ENCODE measurements around the gene ECHDC3. TPM values are rescaled to one million over a fixed set of nuclear protein-coding genes. Genes with fewer than 3 reads are reported as not detected.
"Not testable (repeated sequence)": the region's sequence is repeated elsewhere in the genome, so short reads cannot be mapped to it uniquely, and the experiment has no call there.

Gene ECHDC3
- total RNA-seq, 1 donor from 2014 or later, result 8.6 TPM

GRCh38 chr10:11714750-11715365 is 27.3 kb upstream of the ECHDC3 start:
- ATAC-seq (no peak), DNase-seq (ENCODE audit: low spot score) (no peak)
- intact Hi-C loops (cut with DNase I), result no loop called here

DNA sequence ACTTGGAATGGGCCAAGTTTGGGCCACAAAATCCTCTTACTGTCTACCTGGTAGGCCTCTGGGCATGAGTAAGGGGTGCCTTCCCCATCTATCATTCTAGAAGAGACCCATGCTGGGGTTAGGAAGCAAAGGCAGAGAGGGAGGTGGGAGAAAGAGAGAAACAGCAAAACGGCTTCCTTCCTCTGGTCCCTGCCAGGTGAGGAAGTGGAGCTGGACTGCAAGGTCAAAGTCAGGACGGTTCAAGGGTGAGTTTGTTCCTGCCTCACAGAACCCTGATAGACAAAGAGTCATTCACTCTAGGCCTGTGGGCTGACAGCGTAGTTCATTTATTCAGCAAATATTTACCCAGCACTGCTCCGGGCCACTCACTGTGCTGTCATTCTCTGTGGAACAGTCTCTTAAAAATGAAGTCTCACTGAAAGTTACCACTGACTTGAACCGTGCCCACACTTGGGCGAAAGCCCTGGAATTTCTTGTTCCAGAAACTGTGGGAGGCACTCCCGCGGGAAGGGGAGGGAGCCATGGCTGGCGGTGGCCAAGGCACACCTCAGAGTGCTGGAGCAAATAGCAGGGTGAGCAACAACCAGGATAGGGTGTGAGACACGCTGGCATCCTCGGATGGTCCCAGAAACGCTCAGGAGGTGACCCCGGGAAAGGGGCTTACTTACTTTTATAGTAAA is 26.2 kb upstream of the ECHDC3 start:
- DNase-seq (ENCODE audit: low spot score) (no peak), ATAC-seq (peak; percentile 36)
- intact Hi-C loops (cut with DNase I), result no loop called here

GRCh38 chr10:11716686-11717085 is 25.5 kb upstream of the ECHDC3 start:
- no peak for DNase-seq (ENCODE audit: low spot score)
- no peak for ATAC-seq
- intact Hi-C loops (cut with DNase I), result no loop called here

DNA sequence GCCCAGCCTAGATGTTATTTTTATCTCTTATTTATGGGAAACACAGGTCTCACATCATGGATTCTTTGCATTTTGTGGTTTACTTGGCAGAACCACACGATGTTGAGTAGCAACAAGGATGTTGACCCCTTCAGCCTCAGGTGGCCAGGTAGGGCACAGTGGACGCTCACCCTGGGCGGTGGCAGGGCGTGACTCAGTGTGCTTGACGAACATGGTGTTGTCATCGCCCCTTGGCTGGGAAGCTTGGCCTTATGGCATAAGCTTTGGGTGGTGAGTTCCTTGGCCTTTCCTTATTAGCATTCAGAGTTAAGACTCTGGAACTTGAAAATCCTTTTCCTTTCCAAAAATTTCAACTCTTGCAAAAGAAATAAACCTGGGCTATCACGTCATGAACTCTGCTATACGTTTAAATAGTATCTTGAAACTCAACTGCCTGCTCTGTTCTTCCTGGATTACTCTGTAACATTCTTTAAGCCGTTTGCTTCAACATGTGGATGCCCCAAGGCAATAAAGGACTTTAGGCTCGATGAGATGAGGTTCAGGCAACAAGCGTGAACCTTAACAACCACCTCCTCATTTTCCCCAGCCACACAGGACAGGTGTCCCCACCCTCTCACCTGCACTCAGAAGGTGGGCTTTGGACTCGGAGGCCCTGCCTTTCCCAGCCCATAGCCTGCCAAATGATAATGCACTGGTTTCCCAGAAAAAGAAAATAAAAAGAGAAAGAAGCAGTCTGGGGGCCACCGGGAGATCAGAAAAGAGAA is 22.5 kb upstream of the ECHDC3 start:
- no peak for ATAC-seq
- DNase-seq (ENCODE audit: low spot score), result no peak
- intact Hi-C loops (cut with DNase I), result no loop called here

DNA sequence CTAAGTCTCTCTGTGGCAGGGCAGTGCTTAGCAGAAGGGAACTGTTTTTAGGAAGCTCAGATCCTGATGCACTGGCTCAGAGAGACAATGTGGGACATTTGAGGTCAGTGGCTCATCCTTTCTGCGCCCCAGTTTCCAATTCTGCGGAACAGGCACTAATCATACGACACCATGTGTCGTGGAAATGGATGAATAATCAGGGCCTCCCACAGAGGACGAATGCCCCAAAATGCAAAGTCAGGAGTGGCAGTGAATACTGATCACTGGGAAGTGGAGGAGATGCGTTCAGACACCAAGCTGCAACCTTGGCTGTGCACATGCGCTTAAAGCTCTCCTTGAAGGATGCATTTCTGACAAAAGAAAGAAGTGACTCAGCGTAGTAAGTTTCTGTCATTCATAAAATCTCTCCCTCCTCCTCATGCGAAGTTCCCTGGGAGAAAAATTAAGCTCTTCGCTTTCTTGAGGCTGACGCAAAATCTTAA is 21.9 kb upstream of the ECHDC3 start:
- intact Hi-C loops (cut with DNase I), result no loop called here
- ATAC-seq, result peak; percentile 56
- no peak for DNase-seq (ENCODE audit: low spot score)

DNA sequence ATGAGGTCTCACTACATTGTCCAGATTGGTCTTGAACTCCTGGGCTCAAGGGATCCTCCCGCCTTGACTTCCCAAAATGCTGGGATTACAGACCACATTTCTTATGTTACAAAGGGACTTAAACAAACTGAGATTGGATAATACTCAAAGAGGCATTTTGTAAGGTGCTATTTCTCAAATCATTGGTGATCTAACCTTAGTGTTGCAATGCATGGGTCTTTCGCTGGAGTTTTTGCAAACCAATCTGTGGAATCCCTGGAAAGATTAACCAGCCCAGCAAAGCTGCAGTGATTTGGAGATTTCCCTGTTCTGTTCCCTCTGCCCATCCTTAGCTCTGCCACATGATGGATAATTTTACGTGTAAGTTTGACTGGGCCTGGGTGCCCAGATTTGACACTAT is 20.4 kb upstream of the ECHDC3 start:
- intact Hi-C loops (cut with DNase I), result no loop called here
- DNase-seq (ENCODE audit: low spot score), result no peak
- ATAC-seq, result no peak

DNA sequence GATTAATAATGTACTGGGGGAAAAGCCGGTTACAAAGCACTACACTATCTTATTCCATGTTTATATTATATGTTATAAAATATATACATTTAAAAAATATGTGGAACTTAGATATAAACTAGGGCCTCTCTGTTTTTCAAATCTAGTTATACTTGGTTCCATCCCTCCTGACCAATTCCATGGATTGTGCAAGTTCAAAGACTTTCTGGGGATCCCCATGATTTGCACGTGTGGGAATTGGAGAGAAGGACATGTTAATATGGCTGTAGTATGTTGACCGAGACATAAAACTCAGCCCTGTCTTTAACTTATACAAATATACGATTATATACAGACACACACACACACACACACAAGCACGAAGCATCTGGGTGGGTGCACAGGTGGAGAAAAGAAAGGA is 18.8 kb upstream of the ECHDC3 start:
- DNase-seq (ENCODE audit: low spot score) (no peak), ATAC-seq (no peak)
- intact Hi-C loops (cut with DNase I), result no loop called here

- ATAC-seq (peak; percentile 86), DNase-seq (ENCODE audit: low spot score) (peak; percentile 47)
- intact Hi-C loops (cut with DNase I), result loop anchor here (5.0 kb wide), 1 partner anchor 208 kb away; no protein-coding TSS in a partner anchor
Observed at GRCh38 chr10:11724938-11725776, 17.0 kb upstream of the ECHDC3 start.

DNA sequence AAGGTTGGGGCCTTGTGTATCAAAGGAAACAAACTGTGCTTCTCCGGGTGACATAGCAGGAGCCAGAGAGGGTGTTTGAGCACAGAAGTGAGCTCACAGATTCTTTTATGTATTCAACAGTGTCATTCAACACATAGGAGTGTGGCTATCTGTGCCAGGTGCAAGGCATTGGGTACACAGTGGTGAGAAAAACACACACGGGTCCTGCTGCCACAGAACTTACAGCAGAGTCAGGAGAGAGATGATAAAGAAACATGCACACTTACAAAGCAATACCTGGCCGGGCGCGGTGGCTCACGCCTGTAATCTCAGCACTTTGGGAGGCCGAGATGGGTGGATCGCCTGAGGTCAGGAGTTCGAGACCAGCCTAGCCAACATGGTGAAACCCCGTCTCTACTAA is 16.3 kb upstream of the ECHDC3 start:
- DNase-seq (ENCODE audit: low spot score), result peak; percentile 19
- intact Hi-C loops (cut with DNase I), result loop anchor here (5.0 kb wide), 1 partner anchor 209 kb away; no protein-coding TSS in a partner anchor
- ATAC-seq, result no peak

GRCh38 chr10:11727563-11727962 is 14.6 kb upstream of the ECHDC3 start:
- no peak for ATAC-seq
- intact Hi-C loops (cut with DNase I), result loop anchor here (5.0 kb wide), 1 partner anchor 210 kb away; no protein-coding TSS in a partner anchor
- no peak for DNase-seq (ENCODE audit: low spot score)

- DNase-seq (ENCODE audit: low spot score), result no peak
- ATAC-seq, result no peak
- intact Hi-C loops (cut with DNase I), result loop anchor here (5.0 kb wide), 1 partner anchor 211 kb away; no protein-coding TSS in a partner anchor
Observed at GRCh38 chr10:11728353-11728752, 13.8 kb upstream of the ECHDC3 start.

DNA sequence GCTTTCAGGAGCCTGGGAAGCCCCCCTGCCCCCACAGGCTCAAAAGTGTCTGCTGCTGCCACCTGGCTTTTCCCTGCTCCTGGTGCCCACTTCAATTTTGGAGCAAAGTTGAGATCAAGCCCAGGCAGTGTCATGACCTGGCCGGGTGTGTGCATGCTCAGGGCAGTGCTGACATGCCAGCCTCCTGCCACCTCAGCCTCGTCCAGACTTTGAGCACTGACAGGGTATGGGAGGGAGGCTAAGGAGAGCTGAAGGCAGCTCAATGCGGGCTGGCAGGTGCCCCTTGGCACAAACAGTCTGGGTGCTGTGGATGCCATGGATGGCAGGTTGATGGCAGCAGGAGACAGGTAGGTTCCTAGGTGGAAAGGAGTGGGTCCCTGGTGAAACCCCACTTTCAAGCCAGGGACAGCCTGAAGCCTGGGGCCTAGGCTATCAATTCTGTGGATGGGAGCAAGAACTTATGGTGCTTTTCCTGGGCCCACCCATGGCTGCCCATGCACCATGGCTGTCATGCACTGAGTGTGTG is 12.3 kb upstream of the ECHDC3 start:
- intact Hi-C loops (cut with DNase I), result loop anchor here (5.0 kb wide), 1 partner anchor 213 kb away; no protein-coding TSS in a partner anchor
- ATAC-seq (no peak), DNase-seq (ENCODE audit: low spot score) (no peak)

GRCh38 chr10:11730779-11731178 is 11.4 kb upstream of the ECHDC3 start:
- no peak for DNase-seq (ENCODE audit: low spot score)
- intact Hi-C loops (cut with DNase I), result no loop called here
- no peak for ATAC-seq

GRCh38 chr10:11736767-11737166 is 5.4 kb upstream of the ECHDC3 start:
- DNase-seq (ENCODE audit: low spot score); ATAC-seq; intact Hi-C loops (cut with DNase I): not testable (repeated sequence)

DNA sequence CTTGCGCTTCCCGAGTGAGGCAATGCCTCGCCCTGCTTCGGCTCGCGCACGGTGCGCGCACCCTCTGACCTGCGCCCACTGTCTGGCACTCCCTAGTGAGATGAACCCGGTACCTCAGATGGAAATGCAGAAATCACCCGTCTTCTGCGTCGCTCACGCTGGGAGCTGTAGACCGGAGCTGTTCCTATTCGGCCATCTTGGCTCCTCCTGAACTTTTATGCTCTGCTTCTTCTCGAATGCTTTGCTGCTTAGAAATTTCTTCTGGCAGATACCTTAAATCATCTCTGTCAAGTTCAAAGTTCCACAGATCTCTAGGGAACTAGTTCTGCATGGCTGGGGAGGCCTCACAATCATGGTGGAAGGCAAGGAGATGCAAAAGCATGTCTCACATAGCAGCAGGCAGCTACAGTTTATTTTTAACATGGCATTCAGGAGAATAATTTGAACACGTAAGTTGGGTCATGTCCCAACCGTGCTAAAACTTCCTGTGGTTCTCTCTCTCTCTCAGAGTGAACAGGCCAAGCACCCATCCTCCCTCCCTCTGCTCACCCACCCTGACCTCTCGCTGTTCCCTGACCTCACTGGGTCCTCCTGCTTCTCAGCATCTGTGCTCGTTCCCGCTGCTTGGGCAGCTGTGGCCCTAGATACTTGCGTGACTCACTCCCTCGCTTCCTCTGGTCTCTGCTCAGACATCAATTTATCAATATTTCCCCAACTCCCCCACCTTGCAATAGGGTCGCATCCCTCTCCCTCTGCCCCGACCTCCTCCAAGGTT is 4.7 kb upstream of the ECHDC3 start:
- intact Hi-C loops (cut with DNase I); ATAC-seq: not testable (repeated sequence)
- peak; percentile 27 for DNase-seq (ENCODE audit: low spot score)

GRCh38 chr10:11740907-11741306 is 1.3 kb upstream of the ECHDC3 start:
- no peak for DNase-seq (ENCODE audit: low spot score)
- intact Hi-C loops (cut with DNase I), result loop anchor here (5.0 kb wide), 1 partner anchor 1969 kb away; no protein-coding TSS in a partner anchor
- ATAC-seq, result no peak

DNA sequence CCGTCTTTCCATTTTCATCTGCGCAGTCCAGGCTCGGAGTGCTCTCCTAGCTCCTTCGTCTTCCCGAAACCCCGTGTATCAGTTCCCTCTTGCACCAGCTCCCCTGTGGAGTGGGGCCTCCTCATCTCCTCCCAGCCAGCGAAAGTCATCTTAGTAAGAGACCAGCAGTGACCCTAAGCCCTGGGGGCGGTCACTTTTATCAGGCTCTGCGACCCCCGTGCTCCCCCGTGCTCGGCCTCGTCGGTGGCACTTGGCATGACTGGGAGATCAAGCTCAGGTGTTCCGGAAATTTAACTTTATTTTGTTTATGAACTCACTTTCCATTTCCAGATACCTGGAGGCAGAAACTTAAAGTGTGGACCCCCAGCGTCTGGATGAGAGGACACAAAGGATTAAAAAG is 574 bp upstream of the ECHDC3 start:
- intact Hi-C loops (cut with DNase I), result loop anchor here (5.0 kb wide), 1 partner anchor 1969 kb away; no protein-coding TSS in a partner anchor
- DNase-seq (ENCODE audit: low spot score), result peak; percentile 51
- no peak for ATAC-seq
